NCI-H2029 (cell line): ENCODE data around the gene BPIFA3.

Experiments used
- DNase-seq: peaks from one replicate; lab custom pipeline; 2025; lab: John Stamatoyannopoulos, UW

Gene BPIFA3

GRCh38 chr20:33224399-33224798 lies 7.2 kb downstream of the BPIFA3 start:
- no peak for DNase-seq

- peak; percentile 48 for DNase-seq
Measured at GRCh38 chr20:33229843-33230242, 12.7 kb downstream of the BPIFA3 start.

DNA sequence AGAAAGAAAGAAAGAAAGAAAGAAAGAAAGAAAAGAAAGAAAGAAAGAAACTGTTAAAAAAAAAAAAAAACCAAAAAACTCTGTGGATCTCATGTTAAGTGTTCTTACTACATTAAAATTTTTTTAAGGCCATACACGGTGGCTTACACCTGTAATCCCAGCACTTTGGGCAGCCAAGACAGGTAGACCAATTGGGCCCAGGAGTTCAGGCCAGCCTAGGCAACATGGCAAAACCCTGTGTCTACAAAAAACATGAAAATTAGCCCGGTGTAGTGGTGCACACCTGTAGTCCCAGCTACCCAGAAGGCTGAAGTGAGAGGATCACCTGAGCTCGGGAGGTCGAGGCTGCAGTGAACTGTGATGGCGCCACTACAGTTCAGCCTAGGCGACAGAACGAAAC lies 14.1 kb downstream of the BPIFA3 start:
- DNase-seq = no peak

DNA sequence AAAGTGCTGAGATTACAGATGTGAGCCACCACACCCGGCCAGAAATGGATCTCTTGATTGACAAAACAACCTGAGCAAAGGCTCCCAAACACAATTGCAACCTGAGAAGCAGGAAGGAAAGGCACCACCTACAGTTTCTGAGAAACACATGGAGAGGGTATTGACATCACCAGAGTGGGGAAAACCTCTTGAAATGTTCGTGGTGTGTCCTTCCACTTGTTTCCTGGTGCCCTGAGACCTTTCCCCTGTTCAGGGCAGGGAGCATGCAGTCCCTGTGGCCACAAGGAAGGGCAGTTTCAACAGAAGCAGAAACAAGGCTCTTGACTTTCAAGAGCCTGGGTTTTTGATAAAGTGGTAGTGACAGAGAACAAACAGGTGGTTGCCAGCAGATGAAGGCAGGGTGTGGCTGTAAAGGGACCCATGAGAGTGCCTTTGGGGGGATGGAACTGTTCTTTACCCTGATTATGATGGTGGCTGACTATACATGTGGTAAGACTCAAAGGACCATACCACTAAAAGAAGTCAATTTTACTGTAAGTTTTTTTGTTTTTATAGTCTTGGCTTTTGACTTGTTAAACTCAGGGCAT lies 15.4 kb downstream of the BPIFA3 start:
- peak; percentile 87 for DNase-seq

DNA sequence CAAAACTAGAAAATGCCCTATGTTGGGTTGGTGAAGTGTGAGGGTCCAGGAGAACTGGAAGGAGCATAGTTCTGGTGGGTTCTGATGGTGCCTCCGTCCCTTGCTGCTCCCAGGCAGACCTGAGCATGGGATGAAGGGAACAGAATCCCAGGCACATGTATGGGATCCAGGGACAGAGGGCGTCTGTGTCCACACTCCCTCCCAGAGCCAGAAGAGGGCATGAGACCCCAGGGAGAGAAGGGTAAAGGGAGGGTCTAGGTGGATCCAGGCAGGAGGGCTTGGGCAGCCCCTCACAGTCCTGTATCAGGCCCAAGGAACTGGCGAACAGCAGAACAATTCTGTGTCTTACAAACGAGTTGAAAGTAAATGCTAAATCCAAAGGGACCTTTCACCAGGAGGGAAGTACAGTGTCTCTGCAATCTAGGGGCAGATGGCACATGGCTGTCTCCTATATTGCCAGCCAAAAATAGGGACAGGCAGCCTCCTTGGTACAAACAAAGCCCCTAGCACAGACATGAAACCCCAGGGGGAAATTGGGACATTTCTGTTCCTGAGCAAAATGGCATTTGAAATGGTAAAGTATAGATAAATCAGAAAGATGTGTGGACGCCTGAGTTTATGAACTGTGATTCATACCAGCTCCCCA lies 16.1 kb downstream of the BPIFA3 start:
- no peak for DNase-seq

GRCh38 chr20:33234050-33234449 lies 16.9 kb downstream of the BPIFA3 start:
- no peak for DNase-seq

GRCh38 chr20:33235696-33236095 lies 18.5 kb downstream of the BPIFA3 start, which contains the start of gene BPIFA1:
TSS of gene BPIFA1 (plus strand) at chr20:33235996. CDS start at chr20:33237712, 1,716 bp downstream.
- no peak for DNase-seq

GRCh38 chr20:33236351-33236750 lies 19.2 kb downstream of the BPIFA3 start:
- DNase-seq = no peak

DNA sequence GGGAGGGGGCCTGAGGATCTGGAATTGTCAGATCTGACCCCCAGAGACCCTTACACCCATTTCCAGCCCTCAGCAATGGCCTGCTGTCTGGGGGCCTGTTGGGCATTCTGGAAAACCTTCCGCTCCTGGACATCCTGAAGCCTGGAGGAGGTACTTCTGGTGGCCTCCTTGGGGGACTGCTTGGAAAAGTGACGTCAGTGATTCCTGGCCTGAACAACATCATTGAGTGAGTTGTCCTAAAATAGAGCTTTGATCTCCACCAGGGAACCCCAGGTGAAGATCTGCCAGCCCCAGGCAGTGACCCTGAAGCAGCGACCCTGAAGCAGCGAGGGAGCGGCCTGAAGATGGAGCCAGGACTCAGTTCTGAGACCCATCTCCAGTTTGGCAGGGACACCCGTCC lies 20.8 kb downstream of the BPIFA3 start:
- DNase-seq = no peak

DNA sequence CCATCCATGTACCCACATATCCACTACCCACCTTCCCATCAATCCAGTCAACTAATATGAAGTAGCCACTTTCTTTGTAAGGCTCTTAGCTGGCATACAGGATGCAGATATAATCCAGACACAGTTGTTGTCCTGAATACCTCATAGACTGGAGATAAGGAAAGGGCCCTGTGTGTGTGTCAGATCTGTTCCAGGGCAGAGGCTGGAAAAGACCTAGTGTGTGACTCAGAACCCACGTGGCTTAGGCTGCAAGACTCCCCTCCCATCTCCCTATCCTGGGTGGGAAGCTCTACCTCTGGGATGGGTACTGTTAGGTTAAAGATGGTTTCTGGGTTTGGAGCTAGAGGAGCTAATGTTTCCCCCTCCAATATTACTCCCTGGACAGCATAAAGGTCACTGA lies 22.3 kb downstream of the BPIFA3 start:
- DNase-seq = no peak

DNA sequence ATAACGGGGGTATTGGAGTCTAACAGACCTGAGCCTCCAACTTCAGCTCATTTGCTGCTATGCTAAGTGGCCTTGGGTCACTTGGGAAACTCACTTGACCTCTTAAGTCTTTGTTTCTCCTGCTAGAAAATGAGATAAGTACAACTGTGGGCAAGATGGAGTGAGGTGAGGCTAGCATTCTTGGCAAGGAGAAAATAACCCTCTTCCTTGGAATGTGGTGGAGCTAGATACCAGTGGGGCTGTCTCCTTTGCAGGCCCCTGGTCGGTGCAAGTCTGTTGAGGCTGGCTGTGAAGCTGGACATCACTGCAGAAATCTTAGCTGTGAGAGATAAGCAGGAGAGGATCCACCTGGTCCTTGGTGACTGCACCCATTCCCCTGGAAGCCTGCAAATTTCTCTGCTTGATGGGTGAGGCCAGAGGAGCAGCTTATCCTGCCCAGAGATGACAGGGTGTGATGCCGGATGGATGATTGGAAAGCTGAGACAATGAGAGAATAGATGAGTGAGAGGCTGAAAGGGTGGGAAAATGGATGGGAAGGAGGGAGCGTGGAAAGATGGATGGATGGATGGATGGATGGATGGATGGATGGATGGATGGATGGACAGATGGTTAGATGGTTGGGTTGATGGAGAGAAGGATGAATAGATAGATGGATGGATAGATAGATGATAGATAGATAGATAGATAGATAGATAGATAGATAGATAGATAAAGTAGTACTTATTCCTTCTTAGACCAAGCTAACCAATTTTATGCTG lies 23.0 kb downstream of the BPIFA3 start:
- DNase-seq = no peak

GRCh38 chr20:33240923-33241322 lies 23.8 kb downstream of the BPIFA3 start:
- DNase-seq = no peak

- DNase-seq = no peak
Measured at GRCh38 chr20:33242319-33243100, 25.4 kb downstream of the BPIFA3 start.

DNA sequence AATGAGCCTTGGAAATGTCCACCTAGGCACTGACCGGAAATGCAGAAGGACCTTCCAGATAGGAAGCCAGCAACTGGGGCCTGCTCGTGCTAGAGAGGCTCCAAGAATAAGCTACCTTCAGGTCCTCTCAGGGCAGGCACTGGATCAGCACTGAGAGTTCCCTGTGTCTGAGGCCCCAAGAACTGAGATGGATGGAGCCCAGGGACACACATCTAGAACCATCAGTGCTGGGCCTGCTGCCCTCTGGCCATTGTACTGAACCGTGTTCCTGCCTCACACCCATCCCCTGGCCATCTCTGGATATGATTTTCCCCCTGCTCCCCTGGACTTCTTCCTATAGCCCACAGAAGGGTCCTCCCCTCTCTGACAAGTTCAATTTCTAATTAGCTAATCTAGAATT lies 28.9 kb downstream of the BPIFA3 start:
- no peak for DNase-seq

GRCh38 chr20:33249456-33249855 lies 32.3 kb downstream of the BPIFA3 start:
- DNase-seq = no peak

DNA sequence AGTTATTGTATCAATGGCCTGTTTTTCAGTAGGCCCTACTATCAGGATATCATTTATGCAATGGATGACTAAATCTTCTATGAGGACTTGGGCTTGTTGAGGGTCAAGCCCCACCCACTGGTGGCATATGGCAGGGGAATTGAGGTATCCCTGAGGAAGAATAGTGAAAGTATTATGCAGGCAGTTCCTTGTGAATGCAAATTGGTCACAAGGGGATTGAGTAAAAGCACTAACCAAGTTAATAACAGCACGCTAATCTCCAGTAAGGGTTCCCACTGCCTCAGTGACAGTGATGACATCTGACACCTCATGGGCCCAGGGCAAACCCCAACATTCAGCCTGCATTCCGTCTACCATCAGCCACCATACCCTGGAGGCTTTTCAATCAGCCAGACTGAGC lies 33.5 kb downstream of the BPIFA3 start:
- DNase-seq = no peak

GRCh38 chr20:33251496-33251895 lies 34.3 kb downstream of the BPIFA3 start:
- peak; percentile 94 for DNase-seq

- no peak for DNase-seq
Measured at GRCh38 chr20:33252460-33252859, 35.3 kb downstream of the BPIFA3 start.

DNA sequence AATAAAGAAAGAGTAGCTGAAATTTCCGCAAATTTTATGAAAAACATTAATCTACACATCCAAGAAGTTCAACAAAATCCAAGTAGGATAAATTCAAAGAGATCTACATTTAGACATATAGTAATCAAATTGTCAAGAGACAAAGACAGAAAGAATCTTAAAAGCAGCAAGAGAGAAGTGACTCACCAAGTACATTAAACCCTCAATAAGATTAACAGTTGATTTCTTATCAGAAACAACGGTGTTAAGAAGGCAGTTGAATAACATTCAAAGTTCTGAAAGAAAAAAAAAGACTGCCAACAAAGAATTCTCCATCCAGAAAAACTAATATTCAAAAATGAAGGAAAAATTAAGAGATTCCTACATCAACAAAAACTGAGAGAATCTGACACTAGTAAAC lies 37.9 kb downstream of the BPIFA3 start:
- no peak for DNase-seq

GRCh38 chr20:33257237-33257636 lies 40.1 kb downstream of the BPIFA3 start:
- DNase-seq = no peak

GRCh38 chr20:33259371-33259770 lies 42.2 kb downstream of the BPIFA3 start:
- DNase-seq = no peak

DNA sequence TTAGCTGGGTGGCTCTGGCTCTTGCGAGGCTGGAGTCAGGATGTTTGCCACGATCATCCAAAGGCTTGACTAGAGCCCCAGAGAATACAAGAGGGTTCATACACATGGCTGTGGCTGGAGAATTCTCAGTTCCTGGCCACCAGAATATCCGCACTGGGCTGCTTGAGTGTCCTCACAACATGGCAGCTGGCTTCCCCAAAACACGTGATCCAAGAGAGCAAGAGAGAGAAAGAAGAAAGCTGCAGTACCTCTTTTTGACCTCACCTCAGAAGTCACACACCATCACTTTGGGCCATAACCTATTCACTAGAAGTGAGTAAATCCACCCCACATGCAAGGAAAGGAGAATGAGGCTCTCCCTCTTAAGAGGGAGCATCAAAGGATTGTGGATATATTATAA lies 44.3 kb downstream of the BPIFA3 start:
- no peak for DNase-seq

GRCh38 chr20:33262658-33263065 lies 45.5 kb downstream of the BPIFA3 start:
- DNase-seq = peak; percentile 38
